GM19438 (cell line): Measurements from ENCODE around the gene SLC36A1.
"Not testable (repeated sequence)": the region's sequence is repeated elsewhere in the genome, so short reads cannot be mapped to it uniquely, and the experiment has no call there.

Experiments
- ATAC-seq: cut with Tn5 transposase; IDR thresholded peaks from one replicate; pipeline ENCODE4 v1.9.1; 2021; ENCODE audit warnings: low read depth; ENCODE audit not compliant: unreplicated experiment

The SLC36A1 gene

DNA sequence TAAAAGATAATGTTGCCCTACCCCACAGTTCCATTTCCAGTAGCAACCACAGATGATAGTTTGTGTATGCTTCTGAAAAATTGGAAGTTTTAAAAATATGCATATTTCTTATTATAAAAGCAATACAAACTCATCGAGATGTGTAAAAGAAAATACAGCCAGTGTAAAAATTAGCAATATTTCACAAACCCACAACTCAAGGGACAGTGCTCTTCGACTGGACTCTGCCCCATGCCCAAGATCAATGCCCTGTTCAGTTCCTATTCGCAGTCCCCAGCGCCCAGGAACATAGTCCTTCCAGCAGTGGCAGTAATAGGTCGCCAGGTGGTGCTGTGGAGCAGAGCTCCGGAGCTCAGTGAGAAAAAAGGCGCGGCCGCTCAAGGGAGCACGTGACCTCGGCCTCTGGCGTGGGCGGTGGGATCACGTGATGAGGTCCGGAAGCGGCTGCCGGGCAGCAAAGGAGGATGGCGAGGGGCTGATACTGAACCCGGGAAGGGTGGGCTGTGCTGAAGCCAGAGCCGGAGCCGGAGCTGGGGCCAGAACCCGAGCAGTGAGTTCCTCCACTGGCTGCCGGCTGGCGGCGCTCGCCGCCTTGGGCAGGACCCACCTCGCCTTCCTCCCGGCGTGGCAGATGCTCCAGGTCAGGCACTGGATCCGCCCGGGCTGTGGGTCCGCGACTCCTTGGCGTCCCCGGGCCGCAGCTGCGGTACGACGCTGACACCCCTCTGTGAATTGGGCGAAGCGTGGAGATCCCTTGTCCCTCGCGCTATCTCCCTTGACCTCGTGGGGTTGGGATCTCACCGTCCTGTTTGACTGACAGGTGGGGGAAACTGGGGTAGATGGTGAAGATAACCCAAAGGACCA is at the start of gene SLC36A1:
Gene SLC36A1 (plus strand): TSS at position 430 of the 864 bp plus-strand sequence. CDS start 11,190 bp downstream, outside the sequence.
- ATAC-seq = peak; percentile 80

- no peak for ATAC-seq
Observed at GRCh38 chr5:151405334-151406160, 41.9 kb upstream of the SLC36A1 start.

DNA sequence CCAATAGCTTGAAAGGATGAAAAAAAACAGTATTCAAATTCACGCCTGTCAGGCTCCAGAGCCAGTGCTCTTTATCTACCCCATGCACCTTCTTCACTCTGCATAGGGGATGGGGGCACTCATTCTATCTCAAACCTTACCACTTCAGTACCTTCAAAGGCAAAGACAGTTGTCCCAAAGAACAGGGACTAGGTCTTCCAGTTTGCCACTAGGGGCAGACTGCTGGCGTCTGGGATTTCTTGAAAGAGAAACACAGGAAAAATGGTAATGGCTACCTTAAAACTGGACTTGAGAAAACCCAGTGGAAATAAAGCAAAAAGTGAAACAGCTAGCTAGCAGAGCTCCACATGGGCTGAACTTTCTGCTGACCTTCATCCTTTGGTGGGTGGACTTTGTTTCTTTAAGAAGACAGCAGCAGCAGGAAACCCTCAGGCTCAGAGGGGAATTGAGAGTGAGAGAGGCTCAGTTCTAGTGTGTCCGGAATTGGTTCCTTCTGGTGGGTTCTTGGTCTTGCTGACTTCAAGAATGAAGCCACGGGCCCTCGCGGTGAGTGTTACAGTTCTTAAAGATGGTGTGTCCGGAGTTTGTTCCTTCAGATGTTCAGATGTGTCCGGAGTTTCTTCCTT is 41.0 kb upstream of the SLC36A1 start:
- no peak for ATAC-seq

- ATAC-seq = no peak
Observed at GRCh38 chr5:151408591-151409230, 38.7 kb upstream of the SLC36A1 start.

- ATAC-seq = no peak
Observed at GRCh38 chr5:151413800-151414199, 33.6 kb upstream of the SLC36A1 start.

DNA sequence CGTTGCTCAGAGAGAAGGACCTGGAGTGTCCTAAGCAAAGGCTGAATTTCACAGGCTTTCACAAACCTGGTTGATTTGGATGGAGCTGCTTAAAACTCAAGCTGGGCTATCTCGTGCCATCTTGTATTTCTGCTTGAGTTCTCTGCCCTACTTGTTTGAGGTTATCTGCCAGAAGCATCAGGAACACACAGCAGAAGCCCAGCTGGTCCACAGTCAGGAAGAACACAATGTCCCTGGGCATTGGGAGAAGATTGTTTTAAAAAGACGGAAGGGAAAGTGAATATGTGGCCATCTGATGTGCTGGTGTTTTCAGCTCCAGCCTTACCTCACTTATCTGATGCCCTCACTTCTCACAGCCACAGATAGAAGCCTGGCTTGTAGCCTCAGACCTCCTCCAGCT is 32.9 kb upstream of the SLC36A1 start:
- no peak for ATAC-seq

GRCh38 chr5:151417712-151418111 is 29.7 kb upstream of the SLC36A1 start:
- no peak for ATAC-seq

DNA sequence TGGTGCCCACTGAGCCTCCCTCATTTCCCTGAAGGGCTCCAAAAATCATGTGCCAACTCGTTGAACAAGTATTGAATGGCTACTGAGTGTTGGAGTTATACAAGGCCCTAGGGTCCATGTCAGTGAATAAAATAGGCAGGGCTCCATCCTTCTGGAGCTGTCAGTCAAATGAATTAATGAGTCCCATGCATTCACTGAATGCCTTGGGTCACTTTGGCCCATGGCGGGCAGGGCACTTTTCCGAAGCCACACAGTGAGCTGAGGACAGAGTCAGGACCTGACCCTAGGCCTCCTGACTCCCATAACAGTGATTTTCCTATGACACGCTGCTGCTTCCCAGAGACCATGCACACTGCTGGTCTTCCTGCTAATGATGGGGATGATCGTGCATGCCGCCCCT is 27.3 kb upstream of the SLC36A1 start:
- no peak for ATAC-seq

GRCh38 chr5:151424892-151425523 is 22.4 kb upstream of the SLC36A1 start:
- ATAC-seq = no peak

- not testable (repeated sequence) for ATAC-seq
Observed at GRCh38 chr5:151426347-151426746, 21.1 kb upstream of the SLC36A1 start.

- ATAC-seq = peak; percentile 99
Observed at GRCh38 chr5:151427258-151427657, 20.1 kb upstream of the SLC36A1 start.

DNA sequence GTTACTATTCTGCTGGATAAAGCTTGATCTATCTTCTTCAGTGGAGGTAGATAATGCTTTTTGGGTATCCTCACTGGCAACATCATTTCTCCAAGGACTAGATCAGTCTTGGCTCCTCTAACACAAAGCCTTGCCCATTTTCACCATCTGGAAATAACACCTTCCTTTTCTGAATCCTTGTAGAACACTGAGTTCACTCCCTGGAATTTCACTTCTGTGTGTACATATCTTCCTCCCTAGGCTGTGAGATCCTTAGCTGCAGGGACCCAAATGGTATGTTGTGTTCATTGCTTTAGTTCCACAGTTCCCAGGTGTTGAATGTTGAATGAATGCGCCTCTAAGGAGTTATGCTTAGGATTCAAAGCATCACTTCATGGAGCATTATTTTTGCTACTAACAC is 16.7 kb upstream of the SLC36A1 start:
- no peak for ATAC-seq

DNA sequence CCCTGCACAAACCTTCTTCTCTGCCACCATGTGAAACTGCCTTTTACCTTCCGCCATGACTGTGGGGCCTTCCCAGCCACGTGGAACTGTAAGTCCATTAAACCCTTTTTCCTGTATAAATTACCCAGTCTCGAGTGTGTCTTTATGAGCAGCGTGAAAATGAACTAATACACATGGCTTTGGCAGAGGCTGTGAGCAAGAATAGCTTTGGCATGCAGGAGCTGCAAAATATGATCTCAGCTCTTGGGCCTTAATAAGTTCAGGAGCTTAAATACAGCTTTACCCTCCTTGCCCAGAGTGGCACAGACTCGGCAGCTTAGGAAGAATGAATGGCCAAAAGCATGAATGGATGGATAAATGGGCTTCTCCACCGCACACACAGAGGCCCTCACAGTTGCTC is 15.7 kb upstream of the SLC36A1 start:
- no peak for ATAC-seq

- ATAC-seq = no peak
Observed at GRCh38 chr5:151432210-151432609, 15.2 kb upstream of the SLC36A1 start.

- no peak for ATAC-seq
Observed at GRCh38 chr5:151434570-151435237, 12.7 kb upstream of the SLC36A1 start.

DNA sequence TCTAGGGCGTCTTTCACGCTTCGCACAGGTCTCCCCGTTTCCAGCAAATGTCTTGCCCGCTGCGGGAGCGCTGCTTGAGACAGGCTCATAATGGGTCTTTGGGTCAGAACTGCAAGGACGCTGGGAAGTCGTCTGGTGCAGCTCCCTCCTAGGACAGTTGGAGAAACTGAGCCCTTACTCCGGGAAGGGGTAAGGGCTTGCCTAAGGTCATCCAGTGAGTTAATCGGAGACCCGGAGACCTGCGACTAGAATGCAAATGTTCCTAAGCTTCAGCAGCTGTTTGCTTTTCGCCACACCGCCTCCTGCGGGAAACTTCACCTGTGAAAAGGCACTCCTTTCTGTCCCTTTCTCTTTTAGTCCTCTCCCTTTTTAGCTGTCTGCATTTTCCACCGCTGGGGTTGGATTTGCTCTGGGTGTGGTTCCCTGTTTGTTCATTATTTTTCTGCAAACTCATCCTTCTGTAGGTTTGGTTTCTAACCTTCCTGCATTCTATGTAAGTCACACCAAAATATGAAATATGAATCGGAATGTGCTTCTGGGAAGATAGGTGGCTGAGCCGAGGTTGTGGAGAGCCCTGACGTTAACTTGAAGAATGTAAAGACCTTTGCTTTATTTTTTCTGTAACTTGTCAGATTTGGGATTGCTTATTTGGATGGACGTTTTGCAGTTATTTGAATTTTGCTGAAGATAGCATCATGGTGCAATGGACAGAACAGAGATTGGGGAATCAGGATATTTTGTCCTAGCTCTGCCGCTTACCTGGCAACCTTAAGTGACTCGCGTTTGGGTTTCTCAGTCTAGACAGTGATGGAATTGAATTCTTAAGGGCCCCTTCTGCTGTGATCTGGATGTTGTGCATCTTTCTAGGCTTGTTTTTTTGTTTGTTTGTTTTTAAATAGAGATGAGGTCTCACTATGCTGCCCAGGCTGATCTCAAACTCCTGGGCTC is 909 bp downstream of the SLC36A1 start:
- ATAC-seq = peak; percentile 25

GRCh38 chr5:151449297-151449696 is 1.9 kb downstream of the SLC36A1 start:
- ATAC-seq = no peak

GRCh38 chr5:151449839-151450238 is 2.4 kb downstream of the SLC36A1 start:
- no peak for ATAC-seq

DNA sequence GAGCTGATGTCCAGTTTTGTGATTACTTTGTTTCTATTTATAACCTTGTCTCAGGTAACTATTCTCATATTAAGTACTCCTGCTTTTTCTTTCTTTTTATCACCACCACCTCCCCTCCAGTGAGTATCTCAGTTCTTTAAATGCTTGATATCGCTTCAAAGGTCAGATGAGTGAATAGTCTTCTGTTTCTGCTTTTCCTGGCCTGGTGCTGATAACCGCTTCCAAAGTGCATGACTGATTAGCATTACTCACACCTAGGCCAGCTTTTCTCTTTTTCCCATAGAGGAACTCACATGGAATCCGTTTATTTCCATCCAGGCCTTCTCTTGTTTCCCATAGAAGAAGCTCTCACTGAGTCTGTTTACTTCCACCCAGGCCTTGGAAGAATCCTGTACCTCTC is 3.2 kb downstream of the SLC36A1 start:
- no peak for ATAC-seq
